GM20000 (cell line): Measurements from ENCODE around the gene ANKS4B.

Experiments used
- DNase-seq: peaks from one replicate; pipeline ENCODE4 v3.0.0; 2012; ENCODE audit warnings: low spot score
- CTCF ChIP-seq: IDR thresholded peaks from 2 replicates; pipeline ENCODE4 v1.5.1; 2012; ENCODE audit warnings: mild to moderate bottlenecking, control low read depth; ENCODE audit errors: extremely low read depth, missing control alignments

Gene ANKS4B

DNA sequence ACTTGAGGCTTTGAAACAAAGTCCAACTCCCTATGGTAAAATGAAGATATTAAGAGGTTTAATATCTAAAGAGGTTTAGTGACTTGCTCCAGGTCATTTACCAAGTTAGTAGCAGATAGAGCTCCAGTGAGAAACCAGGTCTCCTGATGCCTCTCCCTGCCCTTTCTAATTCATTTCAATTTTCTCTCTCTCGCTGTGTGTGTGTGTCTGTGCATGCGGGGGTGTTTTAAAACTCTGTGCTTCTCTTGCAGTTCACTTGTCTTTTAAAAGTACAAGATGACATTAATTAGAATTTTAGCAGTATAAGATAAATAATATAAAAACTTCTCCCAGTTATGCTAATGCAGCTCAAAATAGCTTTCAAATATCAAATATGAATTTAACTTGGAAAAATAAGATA, 13.9 kb upstream of the ANKS4B start:
- TF ChIP-seq CTCF: no peak

DNA sequence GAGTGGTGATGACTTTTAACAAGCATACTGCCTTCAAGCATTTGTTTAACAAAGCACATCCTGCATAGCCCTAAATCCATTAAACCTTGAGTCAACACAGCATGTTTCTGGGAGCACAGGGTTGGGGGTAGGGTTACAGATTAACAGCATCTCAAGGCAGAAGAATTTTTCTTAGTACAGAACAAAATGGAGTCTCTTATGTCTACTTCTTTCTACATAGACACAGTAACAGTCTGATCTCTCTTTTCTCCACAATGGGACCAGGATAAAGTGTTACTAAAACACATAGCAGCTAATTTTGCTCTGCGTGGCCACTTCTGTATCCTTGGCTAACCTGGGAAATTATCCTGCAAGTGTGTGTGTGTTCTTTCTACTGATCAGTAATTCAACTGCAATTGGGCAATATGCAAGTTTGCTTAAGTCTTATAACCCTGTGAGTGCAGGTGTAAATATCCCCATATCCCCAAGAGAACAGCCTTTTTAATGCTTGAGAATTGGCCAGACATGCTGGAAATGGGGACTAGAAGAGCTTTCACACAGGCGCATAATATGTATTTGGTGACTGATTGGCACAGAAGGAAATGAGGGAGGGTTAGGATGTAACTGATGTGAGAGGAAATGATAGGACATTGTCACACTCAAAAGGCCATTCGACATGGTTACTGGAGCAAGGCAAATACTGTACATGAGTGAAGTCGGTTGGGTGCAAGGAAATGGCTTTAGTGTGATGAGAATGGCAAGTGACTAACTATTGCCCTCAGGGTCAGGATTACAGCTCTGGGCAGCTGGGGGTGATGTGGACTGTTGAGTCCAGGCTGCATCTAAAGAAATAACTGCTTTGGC, 10.8 kb upstream of the ANKS4B start:
- TF ChIP-seq CTCF: no peak
- no peak for DNase-seq

More for the DNA sequence above, 13.9 kb upstream of the ANKS4B start:
- no peak for DNase-seq

DNA sequence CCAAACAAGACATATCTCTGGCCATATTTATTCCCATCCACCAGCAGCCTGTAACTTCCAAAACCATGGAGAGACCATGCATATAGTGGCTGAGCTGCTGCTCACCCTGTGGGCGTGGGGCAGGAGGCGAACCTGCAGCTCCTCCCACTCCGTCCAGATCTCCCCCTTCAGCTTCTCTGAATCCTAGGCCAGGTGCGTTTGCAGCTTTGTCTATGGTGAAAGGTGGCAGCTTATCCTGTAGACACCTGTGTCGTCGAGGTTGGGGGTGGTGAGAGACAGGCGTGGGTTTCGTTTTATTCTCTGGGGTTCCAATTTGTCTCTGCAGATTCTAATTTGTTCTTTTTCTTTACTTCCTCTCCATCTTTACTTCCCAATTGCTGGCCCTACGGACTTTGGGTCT, 9.7 kb upstream of the ANKS4B start:
- no peak for DNase-seq
- TF ChIP-seq CTCF: no peak

- no peak for TF ChIP-seq CTCF
- DNase-seq: no peak
These were observed 8.7 kb upstream of the ANKS4B start for GRCh38 chr16:21224800-21225199.

GRCh38 chr16:21226749-21227148, 6.8 kb upstream of the ANKS4B start:
- no peak for DNase-seq
- no peak for TF ChIP-seq CTCF

GRCh38 chr16:21227866-21228265, 5.6 kb upstream of the ANKS4B start:
- no peak for TF ChIP-seq CTCF
- DNase-seq: no peak

- TF ChIP-seq CTCF: no peak
- DNase-seq: no peak
These were observed 5.1 kb upstream of the ANKS4B start for GRCh38 chr16:21228361-21228872.
